Keratinocyte (primary cell): ENCODE data around the gene KCTD1. TPM values are rescaled to one million over a fixed set of nuclear protein-coding genes. Genes with fewer than 3 reads are reported as not detected.
A peak's percentile ranks its signal among the peaks of the same experiment; 100 is the strongest.

Experiments
- DNase-seq: peaks from one replicate; pipeline ENCODE4 v3.0.0-alpha.2; 2011; ENCODE audit warnings: low read depth, missing footprints, low spot score
- FAIRE-seq: peaks from 2 replicates; lab custom pipeline; 2011; peaks lifted over from hg19 to GRCh38; lab: Jason Lieb, UNC
- H2AFZ ChIP-seq: 2 replicates; pipeline ENCODE4 v1.6.0; 2012; ENCODE audit warnings: low read length, control low read depth, inconsistent platforms; ENCODE audit not compliant: control insufficient read depth
- H3K27ac ChIP-seq: 2 replicates; pipeline ENCODE4 v1.5.1; 2011; ENCODE audit warnings: low read length; ENCODE audit not compliant: control insufficient read depth, insufficient read depth
- H3K27me3 ChIP-seq: 3 replicates; pipeline ENCODE4 v1.6.0; 2011; ENCODE audit warnings: low read length; ENCODE audit not compliant: control insufficient read depth, insufficient read depth; ENCODE audit errors: extremely low read depth
- H3K36me3 ChIP-seq, 2 experiments: 2 replicates in 1 of 2; 3 replicates in 1 of 2; pipeline ENCODE4 v1.5.1; 2011; ENCODE audit warnings: low read length in 2 of 2, mild to moderate bottlenecking in 1 of 2; ENCODE audit not compliant: control insufficient read depth in 2 of 2, insufficient read depth in 2 of 2; ENCODE audit errors: extremely low read depth in 1 of 2
- H3K4me1 ChIP-seq: 3 replicates; pipeline ENCODE4 v1.5.1; 2011; ENCODE audit warnings: low read length; ENCODE audit not compliant: control insufficient read depth, insufficient read depth; ENCODE audit errors: extremely low read depth
- H3K4me2 ChIP-seq: 3 replicates; pipeline ENCODE4 v1.6.0; 2011; ENCODE audit warnings: low read depth, low read length; ENCODE audit not compliant: control insufficient read depth, insufficient read depth; ENCODE audit errors: extremely low read depth
- H3K4me3 ChIP-seq, 3 experiments: fragments of 200-600 bp in 1 of 3; sonication (generic) in 1 of 3; 2 replicates in 2 of 3; 3 replicates in 1 of 3; pipeline ENCODE4 v1.5.1; 2011 to 2016; ENCODE audit warnings: low read length in 3 of 3, mild to moderate bottlenecking in 3 of 3, control low read depth in 2 of 3, inconsistent platforms in 1 of 3, low read depth in 1 of 3, mixed read lengths in 1 of 3, mixed run types in 1 of 3, moderate library complexity in 1 of 3; ENCODE audit not compliant: control insufficient read depth in 2 of 3, insufficient read depth in 2 of 3; ENCODE audit errors: extremely low read depth in 1 of 3
- H3K79me2 ChIP-seq: 2 replicates; pipeline ENCODE4 v1.6.0; 2012; ENCODE audit warnings: low read length; ENCODE audit not compliant: control insufficient read depth, insufficient read depth
- H3K9ac ChIP-seq: 3 replicates; pipeline ENCODE4 v1.6.0; 2011; ENCODE audit warnings: low read length; ENCODE audit not compliant: control insufficient read depth, insufficient read depth; ENCODE audit errors: extremely low read depth
- H3K9me1 ChIP-seq: 3 replicates; pipeline ENCODE4 v1.6.0; 2011; ENCODE audit warnings: low read length; ENCODE audit not compliant: control insufficient read depth, insufficient read depth; ENCODE audit errors: extremely low read depth
- H3K9me3 ChIP-seq: 2 replicates; pipeline ENCODE4 v1.5.1; 2012; ENCODE audit warnings: low read depth, low read length; ENCODE audit not compliant: control insufficient read depth
- H4K20me1 ChIP-seq: 3 replicates; pipeline ENCODE4 v1.6.0; 2011; ENCODE audit warnings: low read length; ENCODE audit not compliant: control insufficient read depth, insufficient read depth; ENCODE audit errors: extremely low read depth
- EZH2 ChIP-seq: IDR thresholded peaks from one replicate; pipeline ENCODE4 v1.6.1; 2012; ENCODE audit warnings: inconsistent platforms, mild to moderate bottlenecking, low read length, moderate library complexity
- dilution Hi-C: fragments of 300-500 bp; cut with MboI; formaldehyde crosslinking; loops from one replicate; pipeline ENCODE4 v1.7.0; 2020; ENCODE audit warnings: low sequenced_read_pairs; ENCODE audit not compliant: extremely low pct_ligation_motif_present
- polyA plus RNA-seq, 5 experiments: library from polyadenylated mRNA; depleted of rRNA in 3 of 5; stranded (reverse) in 3 of 5; stranded (forward) in 1 of 5; unstranded in 1 of 5; fragments of >200 nt; gene quantifications; 1 replicate in 1 of 5; 2 replicates in 3 of 5; 3 replicates in 1 of 5; pipeline versions ENCODE4 v1.2.1 to v1.2.3, GENCODE V29; 2011 to 2012; ENCODE audit warnings: missing spikeins in 2 of 5, low read depth in 1 of 5, low replicate concordance in 1 of 5
- TF ChIP-seq, protein P1 (sequence below), 3 experiments: IDR thresholded peaks in 1 of 3; conservative IDR thresholded peaks in 1 of 3; optimal IDR thresholded peaks in 1 of 3; 2 replicates in 2 of 3; 3 replicates in 1 of 3; pipeline versions ENCODE3 to v1.5.1; 2011; ENCODE audit warnings: low read length in 3 of 3, mild to moderate bottlenecking in 3 of 3, moderate library complexity in 2 of 3, control low read depth in 1 of 3, inconsistent platforms in 1 of 3; ENCODE audit not compliant: insufficient read depth in 2 of 3; ENCODE audit errors: extremely low read depth in 1 of 3

The KCTD1 gene
- polyA plus RNA-seq, 1 donor (not counting 4 experiments of a cell fraction or from before 2014, with no cell fraction given) = 32.1 TPM

DNA sequence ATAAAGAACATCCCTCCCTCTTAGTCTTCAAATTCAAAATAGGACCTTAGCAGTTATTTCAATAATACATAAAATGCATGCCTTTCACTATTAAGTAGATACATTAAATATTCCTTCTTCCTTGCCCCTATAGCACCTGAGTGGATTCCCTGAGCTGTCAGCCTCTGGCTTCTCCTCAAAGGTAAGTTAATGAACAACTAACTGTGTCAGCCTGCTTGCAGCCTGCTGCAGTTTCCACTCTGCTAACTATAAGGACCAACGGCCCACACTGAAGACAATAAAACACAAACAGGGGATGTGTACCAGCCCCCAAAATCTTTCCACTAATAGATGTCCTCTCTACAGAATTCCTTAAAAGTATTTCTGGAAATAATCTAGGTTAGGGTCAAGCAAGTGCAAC, 5.0 kb downstream of the KCTD1 start:
- DNase-seq (no peak), FAIRE-seq (no peak)
- no peaks in the 10 kb centered on the region for H4K20me1 ChIP-seq
- TF ChIP-seq, protein P1, sequence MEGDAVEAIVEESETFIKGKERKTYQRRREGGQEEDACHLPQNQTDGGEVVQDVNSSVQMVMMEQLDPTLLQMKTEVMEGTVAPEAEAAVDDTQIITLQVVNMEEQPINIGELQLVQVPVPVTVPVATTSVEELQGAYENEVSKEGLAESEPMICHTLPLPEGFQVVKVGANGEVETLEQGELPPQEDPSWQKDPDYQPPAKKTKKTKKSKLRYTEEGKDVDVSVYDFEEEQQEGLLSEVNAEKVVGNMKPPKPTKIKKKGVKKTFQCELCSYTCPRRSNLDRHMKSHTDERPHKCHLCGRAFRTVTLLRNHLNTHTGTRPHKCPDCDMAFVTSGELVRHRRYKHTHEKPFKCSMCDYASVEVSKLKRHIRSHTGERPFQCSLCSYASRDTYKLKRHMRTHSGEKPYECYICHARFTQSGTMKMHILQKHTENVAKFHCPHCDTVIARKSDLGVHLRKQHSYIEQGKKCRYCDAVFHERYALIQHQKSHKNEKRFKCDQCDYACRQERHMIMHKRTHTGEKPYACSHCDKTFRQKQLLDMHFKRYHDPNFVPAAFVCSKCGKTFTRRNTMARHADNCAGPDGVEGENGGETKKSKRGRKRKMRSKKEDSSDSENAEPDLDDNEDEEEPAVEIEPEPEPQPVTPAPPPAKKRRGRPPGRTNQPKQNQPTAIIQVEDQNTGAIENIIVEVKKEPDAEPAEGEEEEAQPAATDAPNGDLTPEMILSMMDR (optimal IDR thresholded peaks at IDR 0.05 in 1 of 3, IDR thresholded peaks at IDR 0.05 in 1 of 3, conservative IDR thresholded peaks at IDR 0.05 in 1 of 3; ENCODE audit: extremely low read depth in 1 of 3, insufficient read depth in 2 of 3, low read length in 3 of 3) = no peak
- no peak for TF ChIP-seq EZH2
- H3K27ac ChIP-seq = no peak overlapping the region
- H3K4me3 ChIP-seq = peak overlapping the region in 2 of 3 experiments; percentile 77 to 91
- dilution Hi-C loops = no loop called here
- peak overlapping the region; percentile 98 for H3K4me2 ChIP-seq
- H3K4me1 ChIP-seq = peaks cover 64% of the 10 kb centered on the region
- H2AFZ ChIP-seq = no peak overlapping the region
- H3K27me3 ChIP-seq = no peaks in the 10 kb centered on the region
- H3K79me2 ChIP-seq = peaks cover 87% of the 10 kb centered on the region
- H3K9me1 ChIP-seq = no peaks in the 10 kb centered on the region
- H3K36me3 ChIP-seq = peaks cover 5 to 16% of the 10 kb centered on the region in 2 experiments
- H3K9ac ChIP-seq = peak overlapping the region; percentile 6
- H3K9me3 ChIP-seq = no peaks in the 10 kb centered on the region

DNA sequence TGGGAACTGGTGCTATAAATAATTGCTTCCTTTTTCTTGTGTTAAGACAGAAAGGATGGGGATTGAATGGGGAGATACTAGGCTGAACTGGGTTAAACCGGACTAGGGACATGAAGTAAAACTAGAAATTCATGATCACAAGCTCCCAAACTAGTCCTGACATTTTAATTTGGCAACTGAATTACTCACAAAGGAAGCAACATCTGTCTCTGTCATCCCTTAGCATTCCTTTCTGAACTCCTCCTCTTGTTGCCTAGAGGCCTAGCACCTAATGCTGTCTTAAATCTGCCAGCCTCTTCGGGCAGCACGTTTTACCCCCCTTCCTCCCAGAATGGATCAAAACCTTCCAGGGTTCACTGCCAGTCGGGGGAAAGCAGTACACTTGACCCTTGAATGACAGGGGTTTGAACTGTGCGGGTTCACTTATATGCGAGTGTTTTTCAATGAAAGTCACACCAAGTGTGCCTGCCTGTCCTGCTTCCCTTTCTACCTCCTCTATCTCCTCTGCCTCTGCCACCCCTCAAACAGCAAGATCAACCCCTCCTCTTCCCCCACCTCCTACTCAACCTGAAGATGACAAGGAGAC, 8.2 kb downstream of the KCTD1 start:
- H4K20me1 ChIP-seq = no peaks in the 10 kb centered on the region
- peak overlapping the region; percentile 20 for H3K9ac ChIP-seq
- dilution Hi-C loops = no loop called here
- H3K27me3 ChIP-seq = no peaks in the 10 kb centered on the region
- H3K36me3 ChIP-seq = peaks cover 2 to 12% of the 10 kb centered on the region in 2 experiments
- H2AFZ ChIP-seq = no peak overlapping the region
- FAIRE-seq (peak; percentile 98), DNase-seq (no peak)
- peak overlapping the region; percentile 55 for H3K4me2 ChIP-seq
- TF ChIP-seq, protein P1 (optimal IDR thresholded peaks at IDR 0.05 in 1 of 3, IDR thresholded peaks at IDR 0.05 in 1 of 3, conservative IDR thresholded peaks at IDR 0.05 in 1 of 3; ENCODE audit: extremely low read depth in 1 of 3, insufficient read depth in 2 of 3, low read length in 3 of 3) = no peak
- no peak for TF ChIP-seq EZH2
- H3K79me2 ChIP-seq = peaks cover 73% of the 10 kb centered on the region
- peaks cover 80% of the 10 kb centered on the region for H3K4me1 ChIP-seq
- peak overlapping the region in 1 of 3 experiments; percentile 29 for H3K4me3 ChIP-seq
- H3K9me1 ChIP-seq = no peaks in the 10 kb centered on the region
- H3K27ac ChIP-seq = peak overlapping the region; percentile 27
- H3K9me3 ChIP-seq = no peaks in the 10 kb centered on the region
